ENCODE results near the gene APP.

The APP gene

DNA sequence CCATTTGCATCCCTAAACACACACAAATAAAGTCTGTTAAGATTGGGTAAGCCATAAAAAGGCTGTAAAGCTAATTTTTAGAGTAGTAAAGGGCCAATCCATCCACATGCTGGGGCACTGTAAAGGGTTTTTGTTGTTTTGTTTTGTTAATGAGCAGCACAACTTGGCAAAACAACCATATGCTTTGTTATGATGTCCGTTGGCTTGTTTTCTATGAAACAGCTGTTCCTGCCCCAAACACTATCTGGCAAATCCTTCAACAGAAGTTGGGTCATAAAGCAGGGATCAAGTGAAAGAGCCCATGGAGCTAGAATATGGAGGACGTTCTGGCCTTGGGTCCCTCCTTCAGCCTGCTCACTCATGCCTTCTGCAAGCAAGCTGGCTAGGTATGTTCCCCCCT lies 183.6 kb downstream of the APP start:
- Histone ChIP-seq H3K4me3 (ENCODE audit: low read length) (no peak overlapping the region), H3K4me2 (ENCODE audit: low read depth, low read length) (no peak overlapping the region), H3K36me3 (replicated peaks; ENCODE audit: insufficient read depth, low read length) (no peaks in the 10 kb centered on the region), H3F3A (ENCODE audit: insufficient read depth, low read length) (no peaks in the 10 kb centered on the region), H3K9me2 (replicated peaks; ENCODE audit: insufficient read depth, low read length) (no peaks in the 10 kb centered on the region), H3K4me1 (ENCODE audit: low read length) (no peaks in the 10 kb centered on the region), H3K27me3 (replicated peaks; ENCODE audit: insufficient read depth, low read length) (no peaks in the 10 kb centered on the region), H3K79me2 (ENCODE audit: low read length) (no peaks in the 10 kb centered on the region), H4K20me1 (ENCODE audit: insufficient read depth, low read length) (no peaks in the 10 kb centered on the region), H2AFZ (ENCODE audit: low read length) (no peak overlapping the region), H3K9ac (ENCODE audit: low read length) (no peak overlapping the region), H3K9me3 (replicated peaks; ENCODE audit: insufficient read depth, low read length) (no peaks in the 10 kb centered on the region), H3K27ac (ENCODE audit: low read length) (no peak overlapping the region)
- no peak for TF ChIP-seq EZH2phosphoT487 (IDR thresholded peaks at IDR 0.05; ENCODE audit: low read length)
- TF ChIP-seq EZH2 (optimal IDR thresholded peaks at IDR 0.05; ENCODE audit: low read depth, low read length): no peak
- TF ChIP-seq, protein P1, sequence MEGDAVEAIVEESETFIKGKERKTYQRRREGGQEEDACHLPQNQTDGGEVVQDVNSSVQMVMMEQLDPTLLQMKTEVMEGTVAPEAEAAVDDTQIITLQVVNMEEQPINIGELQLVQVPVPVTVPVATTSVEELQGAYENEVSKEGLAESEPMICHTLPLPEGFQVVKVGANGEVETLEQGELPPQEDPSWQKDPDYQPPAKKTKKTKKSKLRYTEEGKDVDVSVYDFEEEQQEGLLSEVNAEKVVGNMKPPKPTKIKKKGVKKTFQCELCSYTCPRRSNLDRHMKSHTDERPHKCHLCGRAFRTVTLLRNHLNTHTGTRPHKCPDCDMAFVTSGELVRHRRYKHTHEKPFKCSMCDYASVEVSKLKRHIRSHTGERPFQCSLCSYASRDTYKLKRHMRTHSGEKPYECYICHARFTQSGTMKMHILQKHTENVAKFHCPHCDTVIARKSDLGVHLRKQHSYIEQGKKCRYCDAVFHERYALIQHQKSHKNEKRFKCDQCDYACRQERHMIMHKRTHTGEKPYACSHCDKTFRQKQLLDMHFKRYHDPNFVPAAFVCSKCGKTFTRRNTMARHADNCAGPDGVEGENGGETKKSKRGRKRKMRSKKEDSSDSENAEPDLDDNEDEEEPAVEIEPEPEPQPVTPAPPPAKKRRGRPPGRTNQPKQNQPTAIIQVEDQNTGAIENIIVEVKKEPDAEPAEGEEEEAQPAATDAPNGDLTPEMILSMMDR (IDR thresholded peaks at IDR 0.05; ENCODE audit: low read length): no peak
- DNase-seq: no peak

DNA sequence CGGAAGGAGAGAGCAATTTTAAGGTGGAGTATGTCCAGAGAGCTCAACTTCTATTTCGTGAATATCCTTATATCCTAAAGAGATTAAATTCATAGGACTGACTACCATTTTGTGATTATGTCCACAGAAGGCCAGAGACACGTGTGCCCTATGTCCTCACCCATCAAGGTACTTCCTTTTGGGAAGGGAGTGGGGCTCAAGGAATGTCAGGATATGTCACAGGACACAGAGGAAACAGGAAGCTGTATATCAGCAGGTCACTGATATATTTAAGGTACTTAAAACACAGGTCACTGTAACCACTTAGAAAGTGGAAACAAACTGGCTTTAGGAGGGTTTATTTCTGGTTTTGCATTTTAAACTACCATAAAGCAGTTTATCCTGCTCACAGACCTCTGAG lies 184.6 kb downstream of the APP start:
- Histone ChIP-seq H3K4me1 (ENCODE audit: low read length) (no peaks in the 10 kb centered on the region), H3K9me2 (replicated peaks; ENCODE audit: insufficient read depth, low read length) (no peaks in the 10 kb centered on the region), H3K9me3 (replicated peaks; ENCODE audit: insufficient read depth, low read length) (no peaks in the 10 kb centered on the region), H3K36me3 (replicated peaks; ENCODE audit: insufficient read depth, low read length) (no peaks in the 10 kb centered on the region), H4K20me1 (ENCODE audit: insufficient read depth, low read length) (no peaks in the 10 kb centered on the region), H3K9ac (ENCODE audit: low read length) (no peak overlapping the region), H3K79me2 (ENCODE audit: low read length) (no peaks in the 10 kb centered on the region), H3K27me3 (replicated peaks; ENCODE audit: insufficient read depth, low read length) (no peaks in the 10 kb centered on the region), H3K4me2 (ENCODE audit: low read depth, low read length) (no peak overlapping the region), H3K4me3 (ENCODE audit: low read length) (no peak overlapping the region), H3K27ac (ENCODE audit: low read length) (no peak overlapping the region), H2AFZ (ENCODE audit: low read length) (no peak overlapping the region), H3F3A (ENCODE audit: insufficient read depth, low read length) (no peaks in the 10 kb centered on the region)
- TF ChIP-seq EZH2 (optimal IDR thresholded peaks at IDR 0.05; ENCODE audit: low read depth, low read length) (no peak), EZH2phosphoT487 (IDR thresholded peaks at IDR 0.05; ENCODE audit: low read length) (no peak)
- TF ChIP-seq, protein P1 (IDR thresholded peaks at IDR 0.05; ENCODE audit: low read length): no peak
- no peak for DNase-seq

DNA sequence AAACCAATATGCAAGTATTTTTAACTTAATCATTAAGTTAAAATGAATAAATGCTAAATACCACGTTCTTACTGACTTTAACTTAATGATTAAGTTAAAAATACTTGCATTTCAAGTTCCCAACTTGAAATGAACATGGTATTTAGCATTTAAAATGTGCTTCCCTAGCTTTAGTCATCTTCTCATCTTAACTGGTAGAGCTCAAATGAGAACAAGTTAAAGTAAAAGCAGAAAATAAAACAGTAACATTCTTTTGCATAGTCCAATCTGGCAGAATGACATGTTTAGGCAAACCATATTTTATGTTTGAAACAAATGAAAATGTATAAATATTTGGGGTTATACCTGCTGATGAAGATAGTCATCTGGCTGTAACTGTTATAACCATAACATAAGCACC lies 186.0 kb downstream of the APP start:
- no peaks in the 10 kb centered on the region for H3K36me3 ChIP-seq (replicated peaks; ENCODE audit: insufficient read depth, low read length)
- no peaks in the 10 kb centered on the region for H3K79me2 ChIP-seq (ENCODE audit: low read length)
- H4K20me1 ChIP-seq (ENCODE audit: insufficient read depth, low read length): no peaks in the 10 kb centered on the region
- H3K27ac ChIP-seq (ENCODE audit: low read length): no peak overlapping the region
- H3K4me1 ChIP-seq (ENCODE audit: low read length): no peaks in the 10 kb centered on the region
- no peaks in the 10 kb centered on the region for H3K27me3 ChIP-seq (replicated peaks; ENCODE audit: insufficient read depth, low read length)
- no peak overlapping the region for H3K9ac ChIP-seq (ENCODE audit: low read length)
- no peaks in the 10 kb centered on the region for H3K9me2 ChIP-seq (replicated peaks; ENCODE audit: insufficient read depth, low read length)
- H3K4me3 ChIP-seq (ENCODE audit: low read length): no peak overlapping the region
- TF ChIP-seq EZH2 (optimal IDR thresholded peaks at IDR 0.05; ENCODE audit: low read depth, low read length): no peak
- no peak for TF ChIP-seq EZH2phosphoT487 (IDR thresholded peaks at IDR 0.05; ENCODE audit: low read length)
- TF ChIP-seq, protein P1 (IDR thresholded peaks at IDR 0.05; ENCODE audit: low read length): no peak
- H2AFZ ChIP-seq (ENCODE audit: low read length): no peak overlapping the region
- no peak overlapping the region for H3K4me2 ChIP-seq (ENCODE audit: low read depth, low read length)
- DNase-seq: no peak
- H3F3A ChIP-seq (ENCODE audit: insufficient read depth, low read length): no peaks in the 10 kb centered on the region
- no peaks in the 10 kb centered on the region for H3K9me3 ChIP-seq (replicated peaks; ENCODE audit: insufficient read depth, low read length)
